Gastroesophageal sphincter (tissue), 3 donors: Measurements from ENCODE around the gene ZMYND10.
A peak's percentile ranks its signal among the peaks of the same experiment; 100 is the strongest.

Source experiments
- CTCF ChIP-seq, 4 experiments: fragments of 200-600 bp in 2 of 4; fragments of 450-650 bp in 2 of 4; sonication (generic) in 1 of 4; IDR thresholded peaks; one replicate each; pipeline ENCODE4 v1.5.1; 2017 to 2019; ENCODE audit warnings: antibody characterized with exemption in 4 of 4, mild to moderate bottlenecking in 2 of 4, moderate library complexity in 2 of 4
- EP300 ChIP-seq: sonication (generic); formaldehyde crosslinking; IDR thresholded peaks from one replicate; pipeline ENCODE4 v1.6.1; 2017; ENCODE audit warnings: antibody characterized with exemption, mild to moderate bottlenecking
- POLR2A ChIP-seq, 2 donors: fragments of 450-650 bp; IDR thresholded peaks; one replicate each; pipeline ENCODE4 v1.6.1; 2017; ENCODE audit warnings: antibody characterized with exemption in 2 of 2, mild to moderate bottlenecking in 2 of 2, moderate library complexity in 1 of 2
- POLR2AphosphoS5 ChIP-seq: sonication (generic); formaldehyde crosslinking; IDR thresholded peaks from one replicate; pipeline ENCODE4 v1.6.1; 2017; ENCODE audit warnings: antibody characterized with exemption

- peak in 2 of 4 experiments; percentile 13 to 19 for TF ChIP-seq CTCF (IDR thresholded peaks at IDR 0.05)
- no peak for TF ChIP-seq POLR2A (IDR thresholded peaks at IDR 0.05)
- TF ChIP-seq POLR2AphosphoS5, result peak; percentile 54
- no peak for TF ChIP-seq EP300
Observed at GRCh38 chr3:50323614-50324199, 21.8 kb downstream of the ZMYND10 start.
